ENCODE data around the gene SYT13.
"Not testable (repeated sequence)": the region's sequence is repeated elsewhere in the genome, so short reads cannot be mapped to it uniquely, and the experiment has no call there.

GRCh38 chr11:45293566-45294192 is 7.5 kb upstream of the SYT13 start:
- peak; percentile 80 for TF ChIP-seq CTCF (conservative IDR thresholded peaks at IDR 0.05; ENCODE audit: low read depth, low read length)
- TF ChIP-seq MAFK, USF2, POLR2A, CHD1 (IDR thresholded peaks at IDR 0.05; ENCODE audit: low read depth, low read length): not testable (repeated sequence)
- peak; percentile 86 for TF ChIP-seq SMC3 (IDR thresholded peaks at IDR 0.05; ENCODE audit: low read depth, low read length)
- peak; percentile 21; the same call in 1 of the 2 replicates for TF ChIP-seq MAZ (IDR thresholded peaks at IDR 0.05; ENCODE audit: borderline replicate concordance, low read depth, low read length)
